CD4-positive, alpha-beta T cell treated with Interferon gamma for 1 hour (primary cell): ENCODE results near the gene EPHB2.

ENCODE experiments used
- DNase-seq: peaks from one replicate; pipeline ENCODE4 v3.0.0-alpha.2; 2020

The EPHB2 gene

DNA sequence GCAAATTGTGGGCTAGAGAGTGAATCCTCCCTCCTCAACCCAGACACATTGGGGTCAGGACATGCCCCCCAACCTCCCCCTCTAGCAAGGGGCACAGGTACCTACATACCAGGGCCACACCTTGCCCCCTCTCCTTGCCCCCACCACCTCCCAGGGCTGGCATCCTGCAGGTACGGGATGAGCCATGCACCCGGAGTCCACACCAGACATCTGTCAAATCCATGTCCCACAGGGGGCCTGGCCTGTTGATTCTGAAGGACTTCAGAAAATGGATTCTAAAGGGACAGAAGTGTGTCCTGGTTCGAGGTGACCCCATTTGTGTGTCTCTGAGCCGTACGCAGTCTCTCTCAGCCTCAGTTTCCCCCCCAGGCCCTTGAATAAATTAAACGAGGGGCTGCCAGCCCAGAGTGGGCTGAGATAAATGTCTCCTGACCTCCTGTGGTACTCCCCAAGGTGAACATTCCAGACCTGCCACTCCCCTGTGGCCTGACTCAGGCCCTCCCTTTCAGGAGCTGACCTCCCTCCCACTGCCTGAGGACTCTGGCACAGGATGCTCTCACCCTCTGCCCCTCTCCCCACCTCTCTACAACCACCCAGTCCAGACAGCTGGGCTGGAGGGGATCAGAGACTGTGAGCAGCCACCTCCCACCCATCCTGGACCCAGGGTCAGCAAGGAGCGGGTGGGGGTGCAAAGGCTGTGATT, 94.5 kb downstream of the EPHB2 start:
- no peak for DNase-seq

DNA sequence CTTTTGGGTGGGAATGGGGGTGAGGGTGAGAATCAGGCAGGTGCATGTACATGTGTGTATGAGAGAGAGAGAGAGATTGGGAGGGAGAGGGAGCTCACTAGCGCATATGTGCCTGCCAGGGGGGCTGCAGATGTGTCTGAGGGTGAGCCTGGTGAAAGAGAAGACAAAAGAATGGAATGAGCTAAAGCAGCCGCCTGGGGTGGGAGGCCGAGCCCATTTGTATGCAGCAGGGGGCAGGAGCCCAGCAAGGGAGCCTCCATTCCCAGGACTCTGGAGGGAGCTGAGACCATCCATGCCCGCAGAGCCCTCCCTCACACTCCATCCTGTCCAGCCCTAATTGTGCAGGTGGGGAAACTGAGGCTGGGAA, 95.0 kb downstream of the EPHB2 start:
- no peak for DNase-seq

DNA sequence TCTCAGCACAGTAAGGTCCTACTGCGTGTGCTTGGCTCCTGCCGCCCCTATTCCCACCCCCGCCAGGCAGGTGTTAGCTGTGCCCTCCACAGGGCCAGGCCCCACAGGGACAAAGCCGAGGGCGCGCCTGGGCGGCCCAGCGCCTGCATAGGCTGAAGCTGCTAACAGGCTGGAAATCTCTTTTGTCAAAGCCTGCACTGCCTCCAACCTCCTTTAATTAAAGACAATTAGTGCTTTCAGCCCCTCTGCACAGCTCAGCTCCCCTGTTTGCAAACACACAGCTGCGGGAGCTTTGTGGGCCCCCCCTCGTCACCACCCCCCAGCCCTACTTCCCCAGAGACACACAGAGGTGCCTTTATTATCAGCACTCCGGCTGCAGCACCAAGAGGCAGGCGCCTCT, 95.9 kb downstream of the EPHB2 start:
- DNase-seq: no peak

DNA sequence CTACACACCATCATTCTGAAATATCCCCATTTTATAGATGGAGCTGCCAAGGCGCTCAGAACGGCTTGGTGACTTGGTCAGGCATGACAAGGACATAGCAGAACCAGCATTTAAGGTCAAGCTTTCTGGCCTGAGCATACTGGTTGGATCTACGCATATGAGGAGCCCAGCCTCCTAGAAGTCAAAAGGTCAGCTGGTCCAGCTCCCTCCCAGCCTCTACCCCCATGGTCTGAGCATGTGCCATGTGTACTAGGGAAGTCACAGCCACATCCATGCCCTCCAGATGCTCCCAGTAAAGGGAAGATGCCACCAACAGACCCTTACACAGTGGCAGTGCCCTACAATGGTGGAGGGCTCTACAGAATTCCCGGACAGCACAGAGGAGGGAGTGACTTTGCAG, 96.7 kb downstream of the EPHB2 start:
- no peak for DNase-seq

DNA sequence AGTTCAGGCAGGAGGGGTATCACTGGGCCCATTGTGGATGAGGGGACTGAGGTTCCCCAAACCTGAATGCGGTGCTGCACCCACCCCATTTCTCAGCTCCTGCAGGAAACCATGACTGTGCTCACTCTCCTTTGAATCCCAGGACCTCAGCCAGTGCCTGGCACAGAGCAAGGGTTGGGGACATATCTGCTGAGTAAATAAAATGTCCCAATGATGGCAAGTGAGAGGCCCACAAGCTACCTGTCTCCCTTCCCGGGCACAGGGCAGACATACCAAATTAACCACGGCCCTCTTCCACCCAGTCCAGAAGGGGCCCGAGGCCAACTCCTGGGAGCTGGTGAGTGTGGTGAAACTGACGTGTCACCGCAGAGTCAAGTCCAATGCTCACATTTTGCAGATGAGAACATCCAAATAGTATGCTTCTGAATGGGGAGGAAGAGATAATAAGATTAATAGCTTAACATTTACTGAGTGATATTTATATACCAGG, 97.6 kb downstream of the EPHB2 start:
- no peak for DNase-seq

DNA sequence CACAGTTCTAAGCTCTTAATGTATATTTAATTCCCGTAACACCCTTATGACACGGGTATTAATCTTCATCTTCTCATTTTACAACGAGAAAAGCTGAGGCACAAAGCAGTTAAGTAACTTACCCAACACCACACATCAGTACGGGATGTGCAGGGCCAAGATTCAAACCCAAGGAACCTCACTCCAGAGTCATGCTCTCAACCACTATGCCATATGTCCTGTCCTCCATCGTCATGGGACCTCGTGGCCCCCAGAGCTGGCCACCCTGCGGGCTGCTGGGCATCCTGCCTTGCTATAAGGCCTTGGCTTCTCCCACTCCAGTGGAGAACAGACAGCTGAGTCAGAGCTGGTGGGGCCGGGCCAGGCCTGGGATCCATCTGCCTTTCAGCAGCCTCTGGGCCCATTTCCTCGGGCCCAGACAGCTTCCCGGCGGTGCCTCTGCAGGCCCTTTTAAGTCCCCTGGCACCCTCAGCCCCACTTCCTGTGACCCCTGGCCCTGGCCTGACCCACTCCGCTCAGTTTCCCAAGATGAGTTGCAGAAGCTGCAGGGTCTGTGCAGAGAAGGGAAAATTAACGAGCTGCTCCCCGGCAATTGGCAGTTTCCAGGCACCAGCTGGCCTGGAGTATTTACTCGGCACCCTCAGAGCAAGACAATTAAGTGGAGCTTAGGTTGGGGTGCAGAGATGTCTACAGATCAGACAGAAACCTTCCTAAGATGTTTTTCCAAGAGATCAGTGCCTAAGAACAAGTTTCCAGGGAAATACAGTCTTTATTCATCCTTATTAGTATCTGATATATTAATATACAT, 98.2 kb downstream of the EPHB2 start:
- DNase-seq: no peak

DNA sequence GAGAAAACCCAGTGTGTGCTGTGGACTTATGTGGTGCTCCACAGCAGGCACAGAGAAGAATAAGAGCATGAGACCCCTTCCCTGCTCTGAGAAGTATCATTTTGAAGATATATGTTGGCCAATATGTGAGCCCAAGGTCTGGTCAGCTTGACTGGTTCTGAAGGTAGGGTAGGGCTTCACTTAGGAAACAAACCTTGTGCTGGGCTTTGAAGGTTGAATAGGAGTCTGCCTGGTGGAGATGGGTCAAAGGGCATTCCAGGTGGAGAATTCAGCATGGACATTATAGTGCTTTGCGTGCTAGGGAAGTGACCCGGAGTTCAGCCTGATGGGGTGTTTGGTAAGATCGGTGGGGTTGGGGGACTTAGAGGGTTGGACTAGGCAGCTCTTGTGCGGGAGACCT, 99.1 kb downstream of the EPHB2 start:
- DNase-seq: no peak

DNA sequence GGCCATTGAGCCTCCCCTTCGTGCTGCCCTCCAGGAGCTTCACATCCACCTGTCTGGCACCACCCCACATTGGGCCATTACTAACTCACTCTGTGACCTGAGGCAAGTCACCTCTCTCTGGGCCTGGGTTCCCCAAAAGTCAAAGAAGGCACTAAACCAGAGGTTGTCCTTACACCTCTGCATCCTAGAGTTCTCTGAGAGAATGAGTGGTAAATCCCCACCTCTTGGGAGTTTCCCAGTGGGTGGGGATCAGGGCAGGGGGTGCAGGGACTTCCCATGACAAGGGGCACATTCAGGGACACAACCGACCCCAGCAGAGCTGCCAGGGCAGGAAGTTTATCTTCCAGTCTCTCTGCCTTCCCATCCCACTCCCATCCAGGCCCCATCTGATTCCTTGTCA, 99.7 kb downstream of the EPHB2 start:
- DNase-seq: no peak

DNA sequence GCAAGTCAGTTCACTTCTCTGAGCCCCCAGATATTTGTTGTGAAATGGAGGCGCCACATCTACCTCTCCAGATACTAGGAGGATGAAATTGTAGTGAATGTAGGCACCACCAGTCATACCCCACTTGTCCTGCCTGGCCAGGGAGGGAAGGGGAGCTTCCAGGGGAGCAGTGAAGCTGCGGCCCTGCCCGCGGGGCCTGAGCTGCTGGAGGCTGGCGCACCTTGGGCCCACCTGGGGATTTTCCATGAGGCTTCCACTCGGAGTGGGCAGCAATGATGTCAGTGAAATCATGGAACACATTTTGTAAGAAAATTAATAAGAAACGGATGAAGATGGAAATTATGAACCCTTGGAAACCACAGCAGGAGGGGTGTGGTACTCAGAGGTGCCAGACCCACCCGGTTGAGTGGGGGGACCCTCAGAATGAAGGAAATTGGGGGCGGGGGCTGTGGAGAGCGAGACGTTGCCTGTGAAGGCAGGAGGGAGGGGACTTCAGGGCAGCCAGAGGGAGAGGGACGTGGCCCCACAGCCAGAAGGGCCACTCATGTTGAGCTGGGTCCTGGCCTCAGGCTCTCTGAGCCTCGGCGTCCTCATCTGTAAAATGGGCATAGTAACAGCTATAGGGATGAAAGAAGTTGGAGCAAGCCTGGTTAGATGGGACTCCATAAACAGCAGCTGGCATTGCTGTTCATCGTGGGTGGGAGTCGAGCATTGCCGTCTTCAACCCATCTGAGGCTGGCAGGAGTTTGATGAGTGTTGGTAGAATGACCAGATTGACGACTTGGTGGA, 101.6 kb downstream of the EPHB2 start:
- DNase-seq: no peak

DNA sequence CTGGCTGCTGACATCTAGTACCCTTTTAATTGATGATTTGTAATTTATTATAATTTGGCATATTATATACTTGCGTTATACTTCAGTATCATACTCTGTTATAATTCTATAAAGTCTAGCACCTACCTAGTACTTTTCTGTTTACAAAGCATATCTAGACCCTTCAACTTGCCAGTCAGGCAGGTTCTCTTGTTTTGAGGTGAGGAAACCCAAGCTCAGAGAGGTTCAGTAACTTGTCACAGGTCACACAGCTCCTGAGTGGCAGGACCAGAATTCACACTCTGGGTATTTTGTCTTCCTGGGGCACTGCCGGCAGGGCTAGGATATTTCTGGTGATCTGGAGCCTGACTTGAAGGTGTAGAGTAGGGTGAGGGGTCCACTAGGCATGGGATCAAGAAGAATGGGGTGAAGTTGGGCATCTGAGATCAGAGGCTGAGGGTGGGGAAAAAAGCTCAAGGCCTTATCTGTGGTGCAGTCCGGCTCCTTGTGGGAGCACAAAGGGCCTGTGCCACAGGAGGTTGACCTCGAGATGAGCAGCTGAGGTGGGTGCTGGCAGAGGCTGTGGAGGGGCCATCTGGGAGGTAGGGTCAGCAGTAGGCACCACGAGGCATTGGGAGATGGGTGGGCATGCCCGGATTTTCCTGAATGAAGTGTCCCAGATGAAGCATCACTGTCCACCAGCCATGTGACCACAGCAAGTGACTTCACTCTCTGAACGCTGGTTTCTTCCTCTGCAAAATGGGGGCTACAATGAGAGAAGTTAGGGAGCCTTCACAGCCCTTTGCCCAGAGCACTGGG, 102.6 kb downstream of the EPHB2 start:
- no peak for DNase-seq

DNA sequence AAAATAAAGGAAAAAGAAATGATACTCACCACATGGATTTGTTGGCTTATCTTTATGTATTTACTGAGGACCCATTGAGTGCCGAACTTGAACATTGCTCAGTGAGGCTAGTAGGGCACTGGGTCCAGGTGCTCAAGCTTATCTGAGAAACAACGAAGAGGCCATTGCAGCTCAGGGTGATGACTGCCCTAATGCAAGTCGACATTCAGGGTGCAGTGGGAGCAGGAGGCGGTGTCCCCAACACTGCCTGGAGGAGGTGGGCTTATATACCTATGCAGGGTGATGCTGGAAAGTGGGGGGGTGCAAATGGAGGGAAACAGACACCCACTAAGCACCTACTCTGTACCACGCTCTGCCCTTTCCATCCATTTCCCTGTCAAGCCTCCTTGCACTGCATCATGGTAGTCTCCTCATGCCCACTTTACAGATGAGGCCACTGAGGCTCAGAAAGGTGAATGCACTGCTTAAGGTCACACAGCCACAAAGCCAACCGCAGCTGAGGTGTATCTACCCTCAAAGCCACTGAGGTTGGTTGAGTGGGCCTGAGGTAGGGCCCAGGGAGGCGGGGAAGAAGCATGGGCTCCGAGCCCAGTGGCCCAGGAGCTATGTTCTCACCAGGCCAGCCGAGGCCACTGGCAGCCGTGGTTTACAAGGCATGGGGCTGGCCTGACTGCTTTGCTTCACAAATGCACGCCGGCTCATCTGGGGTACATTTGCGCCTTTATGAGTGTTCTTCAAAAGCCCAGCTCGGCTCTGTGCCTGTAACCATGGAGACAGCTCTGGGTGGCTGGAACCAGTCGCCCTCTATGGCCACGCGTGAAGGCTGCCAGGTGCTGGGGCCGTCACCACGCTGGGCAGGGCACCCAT, 103.8 kb downstream of the EPHB2 start:
- DNase-seq: no peak

DNA sequence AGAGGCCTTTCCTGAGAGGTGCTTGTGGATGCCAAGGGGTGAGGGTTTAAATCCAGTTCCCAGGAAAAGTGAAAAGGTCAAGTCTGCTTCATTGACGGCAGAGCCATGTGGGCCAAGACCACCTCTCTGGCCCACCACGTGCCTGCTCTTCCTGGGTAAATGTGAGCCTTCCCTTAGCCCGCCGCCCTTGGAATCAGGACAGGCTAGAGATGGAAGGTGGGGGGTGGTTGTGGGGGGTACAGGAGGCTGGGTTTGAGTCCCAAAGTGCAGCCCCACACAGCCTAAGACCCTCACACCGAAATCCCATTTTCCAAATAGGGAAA, 104.4 kb downstream of the EPHB2 start:
- DNase-seq: no peak

DNA sequence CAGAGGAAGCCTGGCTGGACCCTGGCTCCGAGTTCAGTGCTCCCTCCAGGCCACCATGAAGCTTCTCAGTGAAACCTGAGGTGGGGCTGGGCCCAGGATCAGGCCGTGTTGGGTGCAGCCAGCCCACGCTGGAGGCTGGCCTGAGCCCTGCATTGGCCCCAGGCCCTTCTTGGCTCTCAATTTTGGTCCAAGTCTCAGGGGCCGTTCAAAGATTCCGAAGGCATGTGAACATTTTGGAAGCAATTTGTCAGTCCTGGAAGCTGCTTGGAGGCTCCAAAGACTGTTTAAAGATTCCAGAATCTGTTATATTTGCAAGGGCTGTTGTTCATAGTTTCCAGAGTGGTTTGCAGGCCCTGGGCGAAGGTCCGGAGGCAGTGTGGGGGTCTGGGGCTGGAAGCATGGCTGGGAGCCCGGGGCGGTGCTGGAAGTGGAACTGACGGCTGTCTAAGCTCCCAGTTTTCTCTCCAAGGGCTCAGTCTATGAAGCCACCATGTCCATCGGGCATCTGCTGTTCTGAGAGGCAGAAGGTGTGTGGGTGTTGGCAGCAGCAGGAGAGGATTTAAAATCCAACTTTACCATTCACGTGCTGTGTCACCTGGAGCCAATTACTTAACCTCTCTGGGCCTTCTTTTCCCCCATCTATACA, 104.9 kb downstream of the EPHB2 start:
- DNase-seq: no peak

DNA sequence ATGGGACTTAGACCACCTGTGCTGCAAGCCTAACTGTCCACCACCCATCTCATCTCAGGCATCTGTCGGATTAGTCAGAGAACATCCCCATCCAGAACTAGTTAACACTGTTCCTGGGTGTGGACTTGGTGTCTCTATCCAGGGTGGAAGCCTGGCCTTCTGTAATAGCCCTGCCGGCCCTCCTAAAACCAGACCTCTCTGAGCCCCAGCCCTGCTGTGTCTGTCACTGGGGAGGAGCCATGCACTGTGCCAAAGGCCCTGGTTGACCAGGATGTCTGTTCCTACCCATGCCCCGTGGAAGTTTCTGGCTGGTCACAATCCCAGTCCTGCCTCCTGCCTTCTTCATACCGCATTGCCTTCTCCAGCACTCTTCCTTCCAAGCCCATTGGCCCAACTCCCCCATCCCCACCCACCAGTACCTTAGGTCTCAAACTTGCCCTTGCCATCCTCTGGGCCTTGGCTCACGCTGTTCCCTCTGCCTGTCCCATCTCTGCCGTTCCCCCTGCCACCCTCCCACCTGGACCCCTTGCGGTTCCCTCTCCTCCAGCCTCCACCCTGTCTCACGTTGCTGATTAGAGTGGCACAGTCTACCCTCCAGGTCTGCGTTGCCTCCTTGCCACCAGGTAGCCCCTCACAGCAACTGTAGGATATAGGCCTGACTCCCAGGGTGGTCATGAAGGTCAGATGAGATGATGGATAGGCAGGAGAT, 105.6 kb downstream of the EPHB2 start:
- DNase-seq: no peak

DNA sequence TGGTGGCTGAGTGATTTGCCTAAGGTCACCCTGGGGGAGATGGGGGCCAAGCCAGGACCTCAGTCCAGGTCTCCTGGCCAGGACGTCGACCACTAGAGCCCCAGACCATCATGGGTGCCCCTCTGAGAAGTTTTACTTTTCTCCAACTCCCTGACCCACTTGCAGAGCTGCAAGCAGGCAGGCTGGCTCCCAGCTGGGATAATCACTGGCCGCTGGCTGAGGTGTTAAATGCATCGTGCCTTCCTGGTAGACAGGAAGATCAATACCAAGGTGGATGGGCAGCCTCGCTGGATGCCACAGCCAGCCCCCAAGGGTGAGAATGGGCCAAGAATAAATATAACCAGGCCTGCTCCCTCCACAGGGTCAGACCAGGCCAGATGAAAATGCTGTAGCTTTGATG, 106.2 kb downstream of the EPHB2 start:
- DNase-seq: no peak

DNA sequence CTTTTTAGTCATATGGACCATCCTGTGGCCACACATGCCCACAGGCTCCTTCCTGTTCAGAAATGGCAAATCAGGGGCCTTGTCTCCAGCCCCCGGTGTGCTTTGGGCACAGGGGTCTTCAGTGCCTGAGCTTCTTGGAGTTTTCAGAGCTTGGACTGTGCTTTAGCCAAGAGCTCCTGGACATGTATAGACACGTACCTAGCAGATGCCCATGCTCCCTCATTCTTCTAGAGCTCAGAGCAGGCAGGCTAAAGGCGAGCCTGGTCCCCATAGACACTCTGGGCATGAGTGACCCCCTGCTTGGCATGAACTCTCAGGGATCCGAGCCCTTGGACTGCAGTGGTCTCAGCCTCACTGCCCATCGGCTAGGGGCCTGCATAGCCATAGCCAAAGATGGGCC, 106.8 kb downstream of the EPHB2 start:
- DNase-seq: no peak

DNA sequence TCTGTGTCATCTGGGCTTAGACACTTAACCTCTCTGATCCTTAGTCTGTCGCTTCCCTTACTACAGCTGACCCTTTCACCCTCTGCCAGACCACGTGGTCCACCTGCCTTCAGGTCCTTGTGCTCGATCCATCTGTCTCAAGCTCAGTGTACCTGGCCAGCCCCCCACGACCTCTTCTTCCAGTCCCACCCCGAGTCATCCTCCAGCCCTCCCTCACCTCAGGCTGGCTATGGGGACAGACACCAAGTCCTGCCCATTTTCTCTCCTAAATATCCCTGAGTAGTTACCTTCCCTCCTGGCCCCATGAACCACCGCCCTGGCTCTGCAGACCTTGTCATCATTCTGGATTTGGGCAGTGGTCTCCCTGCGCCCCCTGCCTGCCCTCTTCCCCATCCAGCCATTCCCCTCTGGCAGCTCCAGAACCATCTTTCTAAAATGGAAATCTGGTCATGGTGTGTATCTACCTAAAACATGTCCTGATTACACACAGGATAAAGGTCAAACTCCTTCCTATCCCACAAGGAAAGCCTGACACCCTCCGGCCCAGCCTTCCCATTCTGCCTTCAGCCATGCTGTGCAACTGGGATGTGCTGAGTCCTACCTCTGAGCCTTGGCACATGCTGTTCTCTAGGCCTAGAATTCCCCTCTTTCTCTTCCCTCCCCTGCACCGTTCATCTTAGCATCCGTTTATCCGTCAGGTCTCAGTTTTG, 107.6 kb downstream of the EPHB2 start:
- no peak for DNase-seq

DNA sequence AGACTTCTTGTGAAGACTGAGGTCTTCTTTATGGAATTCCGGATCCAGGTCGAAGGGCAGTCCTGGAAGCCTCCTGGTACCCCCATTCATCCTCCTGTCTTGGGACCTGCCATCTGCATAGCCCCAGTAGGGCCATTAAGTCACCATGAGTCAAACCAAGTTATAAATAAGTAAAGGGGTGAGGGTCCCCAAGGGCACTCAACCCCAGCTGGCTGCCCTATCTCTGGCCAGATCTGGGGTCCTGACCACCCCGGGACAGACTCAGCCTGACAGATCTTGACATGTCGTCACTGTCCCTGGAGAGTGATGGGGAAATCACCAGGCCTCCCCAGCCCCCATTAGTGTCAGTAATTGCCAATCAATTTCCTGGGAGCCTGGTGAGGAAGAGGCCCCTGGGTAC, 108.7 kb downstream of the EPHB2 start:
- no peak for DNase-seq

DNA sequence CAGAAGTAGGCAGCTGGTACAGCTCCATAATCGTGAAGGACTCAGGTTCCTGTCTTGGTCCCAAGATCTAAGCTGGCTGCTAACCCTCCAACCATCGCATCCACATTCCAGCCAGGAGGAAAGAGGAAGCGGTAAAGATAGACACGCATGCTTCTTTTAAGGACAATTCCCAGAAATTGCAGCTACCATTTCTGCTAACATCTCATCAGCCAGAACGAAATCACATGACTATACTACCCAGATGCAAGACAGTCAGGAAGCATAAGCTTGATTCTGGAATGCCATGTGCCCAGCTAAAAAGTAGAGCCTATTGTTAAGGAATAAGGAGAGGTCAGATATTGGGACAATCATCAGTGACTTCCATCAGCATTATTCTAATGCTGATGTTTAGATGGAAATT, 110.4 kb downstream of the EPHB2 start:
- DNase-seq: no peak

DNA sequence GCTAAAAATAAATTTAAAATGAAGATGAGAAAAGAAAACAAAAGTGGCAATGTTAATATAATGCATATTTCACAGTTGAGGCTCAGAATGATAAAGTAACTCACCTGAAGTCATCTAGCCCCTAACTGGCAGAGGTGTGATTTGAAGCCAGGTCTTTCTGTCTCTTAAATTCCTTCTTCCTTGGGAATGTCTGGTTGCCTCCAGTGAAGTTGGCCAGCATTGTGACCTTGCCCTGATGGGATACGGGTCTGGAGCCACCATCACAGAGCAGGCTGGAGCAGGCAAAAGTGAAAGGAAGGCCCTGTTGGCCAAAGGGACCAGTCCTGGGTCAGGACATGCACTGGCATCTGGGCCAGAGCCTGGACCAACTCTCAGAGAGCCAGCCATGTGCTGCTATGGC, 111.7 kb downstream of the EPHB2 start:
- DNase-seq: no peak
